Astrocyte (in vitro differentiated cells and primary cell): ENCODE results near the gene ASAP2.

Experiments
- EZH2 ChIP-seq: IDR thresholded peaks from 2 replicates; pipeline ENCODE4 v1.6.1; 2012; ENCODE audit warnings: mild to moderate bottlenecking, low read length, inconsistent platforms; ENCODE audit not compliant: insufficient read depth
- TF ChIP-seq, protein P1 (sequence below): IDR thresholded peaks from 2 replicates; pipeline ENCODE4 v1.5.1; 2011; ENCODE audit warnings: low read depth, mild to moderate bottlenecking, inconsistent platforms, low read length, moderate library complexity; ENCODE audit not compliant: insufficient read depth

DNA sequence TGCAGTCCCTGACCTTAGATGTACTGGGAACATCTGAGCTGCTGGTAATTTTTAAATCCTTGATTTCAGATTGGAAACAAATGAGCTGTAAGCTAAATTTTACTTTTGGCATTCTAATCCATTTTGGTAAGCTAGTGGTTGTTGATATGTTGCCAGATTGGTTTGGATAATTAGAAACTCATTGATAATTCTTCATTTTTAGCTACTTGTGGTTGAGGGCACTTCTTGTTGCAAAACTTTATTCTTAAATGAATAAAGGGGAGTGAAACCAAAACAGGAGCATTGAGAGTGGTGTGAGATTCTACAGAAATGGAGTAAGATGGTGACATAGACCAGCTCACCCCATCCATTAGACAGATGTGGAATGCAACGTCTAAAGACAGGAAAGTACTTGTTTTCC is 152.2 kb downstream of the ASAP2 start:
- TF ChIP-seq, protein P1, sequence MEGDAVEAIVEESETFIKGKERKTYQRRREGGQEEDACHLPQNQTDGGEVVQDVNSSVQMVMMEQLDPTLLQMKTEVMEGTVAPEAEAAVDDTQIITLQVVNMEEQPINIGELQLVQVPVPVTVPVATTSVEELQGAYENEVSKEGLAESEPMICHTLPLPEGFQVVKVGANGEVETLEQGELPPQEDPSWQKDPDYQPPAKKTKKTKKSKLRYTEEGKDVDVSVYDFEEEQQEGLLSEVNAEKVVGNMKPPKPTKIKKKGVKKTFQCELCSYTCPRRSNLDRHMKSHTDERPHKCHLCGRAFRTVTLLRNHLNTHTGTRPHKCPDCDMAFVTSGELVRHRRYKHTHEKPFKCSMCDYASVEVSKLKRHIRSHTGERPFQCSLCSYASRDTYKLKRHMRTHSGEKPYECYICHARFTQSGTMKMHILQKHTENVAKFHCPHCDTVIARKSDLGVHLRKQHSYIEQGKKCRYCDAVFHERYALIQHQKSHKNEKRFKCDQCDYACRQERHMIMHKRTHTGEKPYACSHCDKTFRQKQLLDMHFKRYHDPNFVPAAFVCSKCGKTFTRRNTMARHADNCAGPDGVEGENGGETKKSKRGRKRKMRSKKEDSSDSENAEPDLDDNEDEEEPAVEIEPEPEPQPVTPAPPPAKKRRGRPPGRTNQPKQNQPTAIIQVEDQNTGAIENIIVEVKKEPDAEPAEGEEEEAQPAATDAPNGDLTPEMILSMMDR, result no peak
- TF ChIP-seq EZH2, result no peak
